Hepatocyte (in vitro differentiated cells): ENCODE results near the gene GPI.
"Not testable (repeated sequence)": the region's sequence is repeated elsewhere in the genome, so short reads cannot be mapped to it uniquely, and the experiment has no call there.

Source experiments
- EZH2 ChIP-seq: fragments of 200-600 bp; sonication (generic); IDR thresholded peaks from 2 replicates; pipeline ENCODE4 v1.6.1; 2016; ENCODE audit warnings: antibody characterized with exemption, mild to moderate bottlenecking, borderline replicate concordance
- EZH2phosphoT487 ChIP-seq: fragments of 200-600 bp; sonication (generic); IDR thresholded peaks from one replicate; pipeline ENCODE4 v1.6.1; 2018; ENCODE audit warnings: antibody characterized with exemption, mild to moderate bottlenecking, low read depth, moderate library complexity; ENCODE audit not compliant: unreplicated experiment, severe bottlenecking
- TF ChIP-seq, protein P1 (sequence below): fragments of 200-600 bp; sonication (generic); IDR thresholded peaks from 2 replicates; pipeline ENCODE4 v1.5.1; 2016; ENCODE audit warnings: antibody characterized with exemption, mild to moderate bottlenecking; ENCODE audit not compliant: poor library complexity

DNA sequence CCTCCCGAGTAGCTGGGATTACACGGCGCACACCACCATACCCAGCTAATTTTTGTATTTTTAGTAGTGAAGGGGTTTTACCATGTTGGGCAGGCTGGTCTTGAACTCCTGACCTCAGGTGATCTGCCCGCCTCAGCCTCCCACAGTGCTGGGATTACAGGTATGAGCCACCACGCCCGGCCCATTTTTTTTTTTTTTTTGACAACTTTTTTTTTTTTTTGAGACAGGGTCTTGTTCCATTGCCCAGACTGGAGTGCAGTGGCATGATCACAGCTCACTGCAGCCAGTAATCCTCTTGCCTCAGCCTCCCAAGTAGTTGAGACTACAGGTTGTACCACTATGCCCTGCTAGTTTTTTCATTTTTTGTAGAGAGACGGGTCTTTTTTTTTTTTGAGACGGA lies 35.8 kb downstream of the GPI start:
- TF ChIP-seq, protein P1, sequence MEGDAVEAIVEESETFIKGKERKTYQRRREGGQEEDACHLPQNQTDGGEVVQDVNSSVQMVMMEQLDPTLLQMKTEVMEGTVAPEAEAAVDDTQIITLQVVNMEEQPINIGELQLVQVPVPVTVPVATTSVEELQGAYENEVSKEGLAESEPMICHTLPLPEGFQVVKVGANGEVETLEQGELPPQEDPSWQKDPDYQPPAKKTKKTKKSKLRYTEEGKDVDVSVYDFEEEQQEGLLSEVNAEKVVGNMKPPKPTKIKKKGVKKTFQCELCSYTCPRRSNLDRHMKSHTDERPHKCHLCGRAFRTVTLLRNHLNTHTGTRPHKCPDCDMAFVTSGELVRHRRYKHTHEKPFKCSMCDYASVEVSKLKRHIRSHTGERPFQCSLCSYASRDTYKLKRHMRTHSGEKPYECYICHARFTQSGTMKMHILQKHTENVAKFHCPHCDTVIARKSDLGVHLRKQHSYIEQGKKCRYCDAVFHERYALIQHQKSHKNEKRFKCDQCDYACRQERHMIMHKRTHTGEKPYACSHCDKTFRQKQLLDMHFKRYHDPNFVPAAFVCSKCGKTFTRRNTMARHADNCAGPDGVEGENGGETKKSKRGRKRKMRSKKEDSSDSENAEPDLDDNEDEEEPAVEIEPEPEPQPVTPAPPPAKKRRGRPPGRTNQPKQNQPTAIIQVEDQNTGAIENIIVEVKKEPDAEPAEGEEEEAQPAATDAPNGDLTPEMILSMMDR, result not testable (repeated sequence)
- not testable (repeated sequence) for TF ChIP-seq EZH2, EZH2phosphoT487
